K562 (cell line): ENCODE measurements around the gene HOXB3. TPM values are rescaled to one million over a fixed set of nuclear protein-coding genes. Genes with fewer than 3 reads are reported as not detected.

Experiments
- ADNP ChIP-seq: fragments of 200-800 bp; sonication (Bioruptor generic); IDR thresholded peaks from 2 replicates; pipeline ENCODE4 v1.6.1; 2016; ENCODE audit warnings: missing genetic modification characterization, missing compliant biosample characterization
- ARID1B ChIP-seq: fragments of 450-650 bp; IDR thresholded peaks from 2 replicates; pipeline ENCODE4 v1.6.1; 2016; ENCODE audit warnings: antibody characterized with exemption, mild to moderate bottlenecking, inconsistent platforms
- ELF2 ChIP-seq: fragments of 250-450 bp; sonication (Bioruptor Pico); IDR thresholded peaks from 2 replicates; pipeline ENCODE4 v1.5.0; 2021; ENCODE audit warnings: mild to moderate bottlenecking
- SMARCC2 ChIP-seq: fragments of 450-650 bp; IDR thresholded peaks from 2 replicates; pipeline ENCODE4 v1.6.1; 2017; ENCODE audit warnings: antibody characterized with exemption, moderate library complexity, mild to moderate bottlenecking, low read depth
- THRAP3 ChIP-seq: fragments of 450-650 bp; IDR thresholded peaks from 2 replicates; pipeline ENCODE4 v1.6.1; 2016; ENCODE audit warnings: mild to moderate bottlenecking, inconsistent platforms, borderline replicate concordance
- ZEB2 ChIP-seq: fragments of 450-650 bp; IDR thresholded peaks from 2 replicates; pipeline ENCODE4 v1.6.1; 2016
- ZNF76 ChIP-seq: fragments of 250-450 bp; sonication (Bioruptor Pico); IDR thresholded peaks from 2 replicates; pipeline ENCODE4 v1.4.0; 2020; ENCODE audit warnings: mild to moderate bottlenecking, moderate library complexity, borderline replicate concordance
- ZNF766 ChIP-seq: fragments of 200-800 bp; sonication (Bioruptor generic); conservative IDR thresholded peaks from 2 replicates; pipeline ENCODE4 v1.6.1; 2016; ENCODE audit warnings: missing genetic modification characterization, missing compliant biosample characterization
- polyA plus RNA-seq, 8 experiments: library from polyadenylated mRNA; depleted of rRNA in 4 of 8; stranded (reverse) in 5 of 8; unstranded in 3 of 8; fragments of >200 nt; fragmentation: Nextera tagmentation in 2 of 8; fragmentation: Illumina TruSeq in 1 of 8; extraction: Ambion mirVana in 2 of 8; extraction: Trizol in 1 of 8; gene quantifications; 2 replicates each; pipeline versions ENCODE4 v1.2.1 to v1.2.3, GENCODE V29; 2011 to 2014; ENCODE audit warnings: inconsistent platforms in 1 of 8, missing spikeins in 1 of 8
- total RNA-seq, 7 experiments: library from RNA; depleted of rRNA in 6 of 7; stranded (reverse); fragments of >200 nt in 6 of 7; fragmentation: Illumina TruSeq in 2 of 7; extraction: Trizol in 2 of 7; gene quantifications; 2 replicates each; pipeline versions ENCODE4 v1.2.1 to v1.2.3, GENCODE V29; 2011 to 2021; ENCODE audit warnings: low replicate concordance in 1 of 7
- TF ChIP-seq, protein P1 (sequence below), 2 experiments: IDR thresholded peaks; 2 replicates each; pipeline ENCODE4 v1.6.1; 2012; ENCODE audit warnings: improper control_type of control experiment in 2 of 2, low read depth in 2 of 2, low read length in 2 of 2, borderline replicate concordance in 1 of 2
- TF ChIP-seq, protein P2 (sequence below): fragments of 450-650 bp; IDR thresholded peaks from 2 replicates; pipeline ENCODE4 v1.6.1; 2016; ENCODE audit warnings: mild to moderate bottlenecking, moderate library complexity
- TF ChIP-seq, protein P3 (sequence below): fragments of 250-450 bp; sonication (Bioruptor Pico); IDR thresholded peaks from 2 replicates; pipeline ENCODE4 v1.5.0; 2022; ENCODE audit warnings: mild to moderate bottlenecking

The HOXB3 gene
- total and polyA plus RNA-seq, 9 of the 15 experiments (the other 6 are each of a cell fraction or from before 2014, with no cell fraction given): 2.4 to 41.3 (median 20.2) TPM

DNA sequence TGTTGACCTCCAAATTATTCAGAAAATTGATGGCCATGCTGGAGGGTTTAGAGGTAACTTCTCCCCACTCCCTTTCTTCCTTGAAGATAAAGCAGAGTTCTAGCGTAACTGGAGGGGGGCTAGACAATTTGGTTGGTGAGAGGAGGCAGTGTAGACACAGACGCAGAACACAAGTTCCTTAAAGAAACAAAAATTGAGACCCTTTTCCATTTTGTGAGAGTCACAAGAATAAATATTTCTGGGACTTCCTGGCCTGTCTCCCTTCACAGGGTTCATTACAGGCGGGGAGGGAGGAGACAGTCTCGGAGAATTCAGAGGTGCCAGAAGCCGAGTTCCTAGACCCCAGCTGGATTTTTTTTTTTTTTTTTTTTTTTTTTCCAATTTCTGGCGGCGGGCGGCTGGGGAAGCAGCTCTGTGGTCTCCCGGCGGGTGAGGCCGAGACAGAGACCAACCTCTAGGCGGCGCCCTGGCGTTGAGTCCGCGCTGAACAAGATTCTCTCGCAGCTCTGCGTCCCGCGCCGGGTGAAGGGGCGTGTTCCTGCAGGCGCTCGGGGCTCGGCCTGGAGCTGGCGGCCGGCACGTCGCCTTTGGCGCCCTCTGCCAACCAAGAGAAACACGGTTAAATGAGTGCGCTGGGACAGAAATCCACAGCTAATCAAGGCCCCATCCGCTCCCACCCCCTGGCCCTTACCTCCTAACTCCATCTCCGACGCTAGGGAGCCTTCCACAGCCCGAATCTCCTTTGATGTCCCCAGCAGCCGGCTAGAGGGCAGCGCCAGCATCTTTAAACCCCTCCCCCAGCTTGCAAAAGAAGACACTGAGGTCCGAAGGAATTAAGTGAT, 46.4 kb upstream of the HOXB3 start (continued):
- TF ChIP-seq, protein P1, sequence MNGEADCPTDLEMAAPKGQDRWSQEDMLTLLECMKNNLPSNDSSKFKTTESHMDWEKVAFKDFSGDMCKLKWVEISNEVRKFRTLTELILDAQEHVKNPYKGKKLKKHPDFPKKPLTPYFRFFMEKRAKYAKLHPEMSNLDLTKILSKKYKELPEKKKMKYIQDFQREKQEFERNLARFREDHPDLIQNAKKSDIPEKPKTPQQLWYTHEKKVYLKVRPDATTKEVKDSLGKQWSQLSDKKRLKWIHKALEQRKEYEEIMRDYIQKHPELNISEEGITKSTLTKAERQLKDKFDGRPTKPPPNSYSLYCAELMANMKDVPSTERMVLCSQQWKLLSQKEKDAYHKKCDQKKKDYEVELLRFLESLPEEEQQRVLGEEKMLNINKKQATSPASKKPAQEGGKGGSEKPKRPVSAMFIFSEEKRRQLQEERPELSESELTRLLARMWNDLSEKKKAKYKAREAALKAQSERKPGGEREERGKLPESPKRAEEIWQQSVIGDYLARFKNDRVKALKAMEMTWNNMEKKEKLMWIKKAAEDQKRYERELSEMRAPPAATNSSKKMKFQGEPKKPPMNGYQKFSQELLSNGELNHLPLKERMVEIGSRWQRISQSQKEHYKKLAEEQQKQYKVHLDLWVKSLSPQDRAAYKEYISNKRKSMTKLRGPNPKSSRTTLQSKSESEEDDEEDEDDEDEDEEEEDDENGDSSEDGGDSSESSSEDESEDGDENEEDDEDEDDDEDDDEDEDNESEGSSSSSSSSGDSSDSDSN (IDR thresholded peaks at IDR 0.05; ENCODE audit: borderline replicate concordance in 1 of 2, low read depth in 2 of 2, low read length in 2 of 2): peak; percentile 83 to 84; a peak in 3 of 4 replicates
- TF ChIP-seq ZNF76 (CRISPR knock-in tag) (no peak), THRAP3 (no peak), ZEB2 (no peak), ELF2 (CRISPR knock-in tag) (no peak), ARID1B (peak; percentile 19; the same call in 1 of the 2 replicates), ZNF766 (0 out of 2 replicates have a peak, but pooled peaks have one; percentile 47), SMARCC2 (peak; percentile 82), ADNP (tag) (no peak)
- TF ChIP-seq, protein P2, sequence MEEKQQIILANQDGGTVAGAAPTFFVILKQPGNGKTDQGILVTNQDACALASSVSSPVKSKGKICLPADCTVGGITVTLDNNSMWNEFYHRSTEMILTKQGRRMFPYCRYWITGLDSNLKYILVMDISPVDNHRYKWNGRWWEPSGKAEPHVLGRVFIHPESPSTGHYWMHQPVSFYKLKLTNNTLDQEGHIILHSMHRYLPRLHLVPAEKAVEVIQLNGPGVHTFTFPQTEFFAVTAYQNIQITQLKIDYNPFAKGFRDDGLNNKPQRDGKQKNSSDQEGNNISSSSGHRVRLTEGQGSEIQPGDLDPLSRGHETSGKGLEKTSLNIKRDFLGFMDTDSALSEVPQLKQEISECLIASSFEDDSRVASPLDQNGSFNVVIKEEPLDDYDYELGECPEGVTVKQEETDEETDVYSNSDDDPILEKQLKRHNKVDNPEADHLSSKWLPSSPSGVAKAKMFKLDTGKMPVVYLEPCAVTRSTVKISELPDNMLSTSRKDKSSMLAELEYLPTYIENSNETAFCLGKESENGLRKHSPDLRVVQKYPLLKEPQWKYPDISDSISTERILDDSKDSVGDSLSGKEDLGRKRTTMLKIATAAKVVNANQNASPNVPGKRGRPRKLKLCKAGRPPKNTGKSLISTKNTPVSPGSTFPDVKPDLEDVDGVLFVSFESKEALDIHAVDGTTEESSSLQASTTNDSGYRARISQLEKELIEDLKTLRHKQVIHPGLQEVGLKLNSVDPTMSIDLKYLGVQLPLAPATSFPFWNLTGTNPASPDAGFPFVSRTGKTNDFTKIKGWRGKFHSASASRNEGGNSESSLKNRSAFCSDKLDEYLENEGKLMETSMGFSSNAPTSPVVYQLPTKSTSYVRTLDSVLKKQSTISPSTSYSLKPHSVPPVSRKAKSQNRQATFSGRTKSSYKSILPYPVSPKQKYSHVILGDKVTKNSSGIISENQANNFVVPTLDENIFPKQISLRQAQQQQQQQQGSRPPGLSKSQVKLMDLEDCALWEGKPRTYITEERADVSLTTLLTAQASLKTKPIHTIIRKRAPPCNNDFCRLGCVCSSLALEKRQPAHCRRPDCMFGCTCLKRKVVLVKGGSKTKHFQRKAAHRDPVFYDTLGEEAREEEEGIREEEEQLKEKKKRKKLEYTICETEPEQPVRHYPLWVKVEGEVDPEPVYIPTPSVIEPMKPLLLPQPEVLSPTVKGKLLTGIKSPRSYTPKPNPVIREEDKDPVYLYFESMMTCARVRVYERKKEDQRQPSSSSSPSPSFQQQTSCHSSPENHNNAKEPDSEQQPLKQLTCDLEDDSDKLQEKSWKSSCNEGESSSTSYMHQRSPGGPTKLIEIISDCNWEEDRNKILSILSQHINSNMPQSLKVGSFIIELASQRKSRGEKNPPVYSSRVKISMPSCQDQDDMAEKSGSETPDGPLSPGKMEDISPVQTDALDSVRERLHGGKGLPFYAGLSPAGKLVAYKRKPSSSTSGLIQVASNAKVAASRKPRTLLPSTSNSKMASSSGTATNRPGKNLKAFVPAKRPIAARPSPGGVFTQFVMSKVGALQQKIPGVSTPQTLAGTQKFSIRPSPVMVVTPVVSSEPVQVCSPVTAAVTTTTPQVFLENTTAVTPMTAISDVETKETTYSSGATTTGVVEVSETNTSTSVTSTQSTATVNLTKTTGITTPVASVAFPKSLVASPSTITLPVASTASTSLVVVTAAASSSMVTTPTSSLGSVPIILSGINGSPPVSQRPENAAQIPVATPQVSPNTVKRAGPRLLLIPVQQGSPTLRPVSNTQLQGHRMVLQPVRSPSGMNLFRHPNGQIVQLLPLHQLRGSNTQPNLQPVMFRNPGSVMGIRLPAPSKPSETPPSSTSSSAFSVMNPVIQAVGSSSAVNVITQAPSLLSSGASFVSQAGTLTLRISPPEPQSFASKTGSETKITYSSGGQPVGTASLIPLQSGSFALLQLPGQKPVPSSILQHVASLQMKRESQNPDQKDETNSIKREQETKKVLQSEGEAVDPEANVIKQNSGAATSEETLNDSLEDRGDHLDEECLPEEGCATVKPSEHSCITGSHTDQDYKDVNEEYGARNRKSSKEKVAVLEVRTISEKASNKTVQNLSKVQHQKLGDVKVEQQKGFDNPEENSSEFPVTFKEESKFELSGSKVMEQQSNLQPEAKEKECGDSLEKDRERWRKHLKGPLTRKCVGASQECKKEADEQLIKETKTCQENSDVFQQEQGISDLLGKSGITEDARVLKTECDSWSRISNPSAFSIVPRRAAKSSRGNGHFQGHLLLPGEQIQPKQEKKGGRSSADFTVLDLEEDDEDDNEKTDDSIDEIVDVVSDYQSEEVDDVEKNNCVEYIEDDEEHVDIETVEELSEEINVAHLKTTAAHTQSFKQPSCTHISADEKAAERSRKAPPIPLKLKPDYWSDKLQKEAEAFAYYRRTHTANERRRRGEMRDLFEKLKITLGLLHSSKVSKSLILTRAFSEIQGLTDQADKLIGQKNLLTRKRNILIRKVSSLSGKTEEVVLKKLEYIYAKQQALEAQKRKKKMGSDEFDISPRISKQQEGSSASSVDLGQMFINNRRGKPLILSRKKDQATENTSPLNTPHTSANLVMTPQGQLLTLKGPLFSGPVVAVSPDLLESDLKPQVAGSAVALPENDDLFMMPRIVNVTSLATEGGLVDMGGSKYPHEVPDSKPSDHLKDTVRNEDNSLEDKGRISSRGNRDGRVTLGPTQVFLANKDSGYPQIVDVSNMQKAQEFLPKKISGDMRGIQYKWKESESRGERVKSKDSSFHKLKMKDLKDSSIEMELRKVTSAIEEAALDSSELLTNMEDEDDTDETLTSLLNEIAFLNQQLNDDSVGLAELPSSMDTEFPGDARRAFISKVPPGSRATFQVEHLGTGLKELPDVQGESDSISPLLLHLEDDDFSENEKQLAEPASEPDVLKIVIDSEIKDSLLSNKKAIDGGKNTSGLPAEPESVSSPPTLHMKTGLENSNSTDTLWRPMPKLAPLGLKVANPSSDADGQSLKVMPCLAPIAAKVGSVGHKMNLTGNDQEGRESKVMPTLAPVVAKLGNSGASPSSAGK: peak; percentile 80
- TF ChIP-seq, protein P3, sequence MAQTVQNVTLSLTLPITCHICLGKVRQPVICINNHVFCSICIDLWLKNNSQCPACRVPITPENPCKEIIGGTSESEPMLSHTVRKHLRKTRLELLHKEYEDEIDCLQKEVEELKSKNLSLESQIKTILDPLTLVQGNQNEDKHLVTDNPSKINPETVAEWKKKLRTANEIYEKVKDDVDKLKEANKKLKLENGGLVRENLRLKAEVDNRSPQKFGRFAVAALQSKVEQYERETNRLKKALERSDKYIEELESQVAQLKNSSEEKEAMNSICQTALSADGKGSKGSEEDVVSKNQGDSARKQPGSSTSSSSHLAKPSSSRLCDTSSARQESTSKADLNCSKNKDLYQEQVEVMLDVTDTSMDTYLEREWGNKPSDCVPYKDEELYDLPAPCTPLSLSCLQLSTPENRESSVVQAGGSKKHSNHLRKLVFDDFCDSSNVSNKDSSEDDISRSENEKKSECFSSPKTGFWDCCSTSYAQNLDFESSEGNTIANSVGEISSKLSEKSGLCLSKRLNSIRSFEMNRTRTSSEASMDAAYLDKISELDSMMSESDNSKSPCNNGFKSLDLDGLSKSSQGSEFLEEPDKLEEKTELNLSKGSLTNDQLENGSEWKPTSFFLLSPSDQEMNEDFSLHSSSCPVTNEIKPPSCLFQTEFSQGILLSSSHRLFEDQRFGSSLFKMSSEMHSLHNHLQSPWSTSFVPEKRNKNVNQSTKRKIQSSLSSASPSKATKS (CRISPR knock-in tag): no peak
